HL-60/S4 (cell line): ENCODE results near the gene XBP1.
"Not testable (repeated sequence)": the region's sequence is repeated elsewhere in the genome, so short reads cannot be mapped to it uniquely, and the experiment has no call there.

Experiments
- in situ Hi-C: fragments of 300-500 bp; cut with MboI; formaldehyde crosslinking; loops from 2 replicates; pipeline ENCODE4 v1.14.3; 2022; ENCODE audit warnings: low sequenced_read_pairs

Gene XBP1

DNA sequence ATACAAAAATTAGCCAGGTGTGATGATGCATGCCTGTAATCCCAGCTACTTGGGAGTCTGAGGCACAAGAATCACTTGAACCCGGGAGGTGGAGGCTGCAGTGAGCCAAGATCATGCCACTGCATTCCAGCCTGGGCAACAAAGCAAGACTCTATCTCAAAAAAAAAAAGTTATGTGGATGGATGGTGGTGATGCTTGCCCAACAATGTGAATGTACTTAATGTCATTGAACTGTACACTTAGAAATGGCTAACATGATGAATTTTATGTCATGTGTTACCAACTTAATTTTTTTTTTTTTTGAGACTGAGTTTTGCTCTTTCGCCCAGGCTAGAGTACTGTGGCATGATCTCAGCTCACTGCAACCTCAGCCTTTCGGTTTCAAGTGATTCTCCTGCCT, 45.9 kb downstream of the XBP1 start:
- in situ Hi-C loops, result not testable (repeated sequence)

DNA sequence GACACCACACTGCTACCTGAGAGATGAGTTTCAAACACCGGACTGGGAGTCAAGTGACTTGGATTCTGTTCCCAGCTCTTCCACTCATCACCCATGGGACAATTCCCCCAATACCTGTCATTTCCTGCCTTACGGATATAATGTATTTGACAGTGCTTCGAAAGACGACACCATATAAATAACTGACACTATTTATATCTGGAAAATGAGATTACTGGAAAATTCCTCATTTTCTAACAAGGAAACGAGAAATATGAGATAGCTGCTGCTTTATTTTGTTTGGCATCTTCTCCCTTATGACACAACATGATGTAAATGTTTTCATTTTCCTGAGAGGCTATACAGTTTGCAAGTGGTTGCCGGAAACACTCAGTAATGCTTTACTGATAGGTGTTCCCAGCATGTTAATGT, 49.9 kb downstream of the XBP1 start:
- in situ Hi-C loops, result no loop called here
